ENCODE results near the gene CCL8.

- TF ChIP-seq CTCF (IDR thresholded peaks at IDR 0.05) (no peak), EZH2phosphoT487 (IDR thresholded peaks at IDR 0.05; ENCODE audit: borderline replicate concordance, low read depth) (no peak), SMC3 (IDR thresholded peaks at IDR 0.05; ENCODE audit: low read depth, low read length) (no peak), EP300 (IDR thresholded peaks at IDR 0.05; ENCODE audit: borderline replicate concordance in 1 of 2, low read depth in 1 of 2, low read length in 1 of 2) (no peak), POLR2AphosphoS5 (IDR thresholded peaks at IDR 0.05; ENCODE audit: low read depth, low read length) (no peak), MAX (IDR thresholded peaks at IDR 0.05; ENCODE audit: low read depth) (no peak), IRF3 (IDR thresholded peaks at IDR 0.05; ENCODE audit: low read depth, low read length) (no peak), GABPA (IDR thresholded peaks at IDR 0.05; ENCODE audit: low read depth) (no peak)
These were observed 27.4 kb upstream of the CCL8 start for GRCh38 chr17:34291721-34292348.

Measured in SK-N-SH (cell line).